Smooth muscle cell (in vitro differentiated cells): ENCODE results near the gene BPIFB4. TPM values are rescaled to one million over a fixed set of nuclear protein-coding genes. Genes with fewer than 3 reads are reported as not detected.

ENCODE experiments used
- DNase-seq: peaks from one replicate; lab custom pipeline; 2025; ENCODE audit not compliant: unreplicated experiment; lab: John Stamatoyannopoulos, UW
- H2AFZ ChIP-seq: fragments of 200-600 bp; sonication (generic); 2 replicates; pipeline ENCODE4 v1.6.0; 2016; ENCODE audit warnings: antibody characterized with exemption, low read depth, mild to moderate bottlenecking
- H3F3A ChIP-seq: fragments of 200-600 bp; sonication (generic); 2 replicates; pipeline ENCODE4 v1.6.0; 2017; ENCODE audit warnings: antibody characterized with exemption, low read depth
- H3K27ac ChIP-seq: fragments of 200-600 bp; sonication (generic); 2 replicates; pipeline ENCODE4 v1.5.1; 2016; ENCODE audit warnings: low read depth, mild to moderate bottlenecking
- H3K27me3 ChIP-seq: fragments of 200-600 bp; sonication (generic); 2 replicates; pipeline ENCODE4 v1.6.1; 2016; ENCODE audit warnings: low read depth, mild to moderate bottlenecking
- H3K36me3 ChIP-seq: fragments of 200-600 bp; sonication (generic); 2 replicates; pipeline ENCODE4 v1.5.1; 2016; ENCODE audit warnings: low read depth
- H3K4me1 ChIP-seq: fragments of 200-600 bp; sonication (generic); 2 replicates; pipeline ENCODE4 v1.5.1; 2016; ENCODE audit warnings: low read depth
- H3K4me2 ChIP-seq: fragments of 200-600 bp; sonication (generic); 2 replicates; pipeline ENCODE4 v1.6.0; 2016; ENCODE audit warnings: mild to moderate bottlenecking
- H3K4me3 ChIP-seq: fragments of 200-600 bp; sonication (generic); 2 replicates; pipeline ENCODE4 v1.5.1; 2016; ENCODE audit warnings: mild to moderate bottlenecking
- H3K79me2 ChIP-seq: fragments of 200-600 bp; sonication (generic); 2 replicates; pipeline ENCODE4 v1.6.0; 2016; ENCODE audit warnings: low read depth, mild to moderate bottlenecking
- H3K9ac ChIP-seq: fragments of 200-600 bp; sonication (generic); 2 replicates; pipeline ENCODE4 v1.6.0; 2016; ENCODE audit warnings: low read depth
- H3K9me3 ChIP-seq: fragments of 200-600 bp; sonication (generic); replicated peaks from 2 replicates; pipeline ENCODE4 v1.5.1; 2016; ENCODE audit warnings: low read depth
- H4K20me1 ChIP-seq: fragments of 200-600 bp; sonication (generic); 2 replicates; pipeline ENCODE4 v1.6.0; 2016; ENCODE audit warnings: low read depth
- CTCF ChIP-seq: fragments of 200-600 bp; sonication (generic); IDR thresholded peaks from 2 replicates; pipeline ENCODE4 v1.5.1; 2017; ENCODE audit warnings: borderline replicate concordance, mild to moderate bottlenecking, antibody characterized with exemption; ENCODE audit not compliant: insufficient read depth, poor library complexity, severe bottlenecking
- WGBS: methylation state at CpG from one replicate; pipeline ENCODE4 v1.1.7; 2016; ENCODE audit warnings: low lambda C conversion rate; 5-methylcytosine and 5-hydroxymethylcytosine counted together
- polyA plus RNA-seq: library from polyadenylated mRNA; unstranded; fragments of >200 nt; fragmentation: Nextera tagmentation; extraction: Ambion mirVana; gene quantifications from 2 replicates; pipeline ENCODE4 v1.2.1, GENCODE V29; 2016
- total RNA-seq: library from RNA; depleted of rRNA; stranded (reverse); fragments of >200 nt; gene quantifications from 2 replicates; pipeline ENCODE4 v1.2.3, GENCODE V29; 2014

BPIFB4 gene
- total and polyA plus RNA-seq, 2 experiments from 2014 or later: not detected

- Histone ChIP-seq H3K36me3 (no peaks in the 10 kb centered on the region), H3K27me3 (no peaks in the 10 kb centered on the region), H3K9me3 (no peaks in the 10 kb centered on the region), H3K27ac (no peak overlapping the region), H3K9ac (no peak overlapping the region), H4K20me1 (no peaks in the 10 kb centered on the region), H3F3A (no peaks in the 10 kb centered on the region), H3K4me2 (no peak overlapping the region), H3K4me3 (no peak overlapping the region), H3K79me2 (no peaks in the 10 kb centered on the region), H2AFZ (no peak overlapping the region), H3K4me1 (no peaks in the 10 kb centered on the region)
- TF ChIP-seq CTCF: no peak
- 77% methylated on average over 1 of the region's 1 CpG for WGBS
- no peak for DNase-seq
These were observed 16.7 kb upstream of the BPIFB4 start for GRCh38 chr20:33062825-33063149.

GRCh38 chr20:33063271-33063670, 16.2 kb upstream of the BPIFB4 start:
- WGBS: 89% methylated on average over 6 of the region's 6 CpGs
- no peak for DNase-seq
- Histone ChIP-seq H3K4me2 (no peak overlapping the region), H3K27me3 (no peaks in the 10 kb centered on the region), H3K9ac (no peak overlapping the region), H3F3A (no peaks in the 10 kb centered on the region), H4K20me1 (no peaks in the 10 kb centered on the region), H3K4me3 (no peak overlapping the region), H3K9me3 (no peaks in the 10 kb centered on the region), H3K36me3 (no peaks in the 10 kb centered on the region), H3K79me2 (no peaks in the 10 kb centered on the region), H3K4me1 (no peaks in the 10 kb centered on the region), H3K27ac (no peak overlapping the region), H2AFZ (no peak overlapping the region)
- TF ChIP-seq CTCF: no peak

- H3K9me3 ChIP-seq: no peaks in the 10 kb centered on the region
- H3F3A ChIP-seq: no peaks in the 10 kb centered on the region
- no peak overlapping the region for H2AFZ ChIP-seq
- H3K4me2 ChIP-seq: no peak overlapping the region
- no peaks in the 10 kb centered on the region for H3K4me1 ChIP-seq
- peaks cover 4% of the 10 kb centered on the region for H3K27me3 ChIP-seq
- H3K27ac ChIP-seq: no peak overlapping the region
- DNase-seq: no peak
- 96% methylated on average over 11 of the region's 11 CpGs for WGBS
- no peak overlapping the region for H3K9ac ChIP-seq
- no peak for TF ChIP-seq CTCF
- H3K4me3 ChIP-seq: no peak overlapping the region
- H3K79me2 ChIP-seq: no peaks in the 10 kb centered on the region
- H3K36me3 ChIP-seq: no peaks in the 10 kb centered on the region
- H4K20me1 ChIP-seq: no peaks in the 10 kb centered on the region
These were observed 14.7 kb upstream of the BPIFB4 start for GRCh38 chr20:33064572-33065287.

- 88% methylated on average over 9 of the region's 9 CpGs for WGBS
- Histone ChIP-seq H2AFZ (no peak overlapping the region), H3K27me3 (peaks cover 5% of the 10 kb centered on the region), H3F3A (no peaks in the 10 kb centered on the region), H3K36me3 (no peaks in the 10 kb centered on the region), H3K9ac (no peak overlapping the region), H4K20me1 (no peaks in the 10 kb centered on the region), H3K79me2 (no peaks in the 10 kb centered on the region), H3K4me3 (no peak overlapping the region), H3K4me2 (no peak overlapping the region), H3K9me3 (no peaks in the 10 kb centered on the region), H3K4me1 (no peaks in the 10 kb centered on the region), H3K27ac (no peak overlapping the region)
- TF ChIP-seq CTCF: no peak
- no peak for DNase-seq
These were observed 13.7 kb upstream of the BPIFB4 start for GRCh38 chr20:33065785-33066184.
